Hindlimb muscle (tissue), 1 donor: ENCODE results near the gene KIF5C. TPM values are rescaled to one million over a fixed set of nuclear protein-coding genes. Genes with fewer than 3 reads are reported as not detected.

Experiments used
- DNase-seq: peaks from one replicate; pipeline ENCODE4 v3.0.0-alpha.2; 2013
- polyA plus RNA-seq: library from polyadenylated mRNA; unstranded; fragments of 120-200 nt; gene quantifications from one replicate; pipeline ENCODE4 v1.2.1, GENCODE V29; 2013; ENCODE audit not compliant: insufficient read length

The KIF5C gene
- polyA plus RNA-seq, 1 donor, result 0.96 TPM

GRCh38 chr2:148993351-148993750 lies 118.3 kb downstream of the KIF5C start:
- DNase-seq, result no peak

- DNase-seq, result no peak
Observed at GRCh38 chr2:148994341-148994740, 119.3 kb downstream of the KIF5C start.

GRCh38 chr2:148996805-148997204 lies 121.8 kb downstream of the KIF5C start:
- DNase-seq, result no peak

- no peak for DNase-seq
Observed at GRCh38 chr2:148998165-148998830, 123.3 kb downstream of the KIF5C start.

- no peak for DNase-seq
Observed at GRCh38 chr2:148998831-148999200, 123.8 kb downstream of the KIF5C start.

GRCh38 chr2:148999451-148999921 lies 124.5 kb downstream of the KIF5C start:
- DNase-seq, result no peak

- no peak for DNase-seq
Observed at GRCh38 chr2:149000158-149000938, 125.3 kb downstream of the KIF5C start.

GRCh38 chr2:149001496-149001895 lies 126.5 kb downstream of the KIF5C start:
- no peak for DNase-seq

GRCh38 chr2:149002378-149002890 lies 127.4 kb downstream of the KIF5C start:
- no peak for DNase-seq

- no peak for DNase-seq
Observed at GRCh38 chr2:149002891-149003740, 128.1 kb downstream of the KIF5C start.

GRCh38 chr2:149004836-149005235 lies 129.8 kb downstream of the KIF5C start:
- no peak for DNase-seq

- no peak for DNase-seq
Observed at GRCh38 chr2:149005471-149006077, 130.5 kb downstream of the KIF5C start.

- no peak for DNase-seq
Observed at GRCh38 chr2:149006883-149007543, 132.0 kb downstream of the KIF5C start.

GRCh38 chr2:149008381-149008780 lies 133.4 kb downstream of the KIF5C start:
- no peak for DNase-seq

- no peak for DNase-seq
Observed at GRCh38 chr2:149009576-149010461, 134.8 kb downstream of the KIF5C start.

- DNase-seq, result no peak
Observed at GRCh38 chr2:149012545-149012944, 137.5 kb downstream of the KIF5C start.

GRCh38 chr2:149015501-149015900 lies 140.5 kb downstream of the KIF5C start:
- DNase-seq, result no peak

- DNase-seq, result no peak
Observed at GRCh38 chr2:149015926-149016563, 141.0 kb downstream of the KIF5C start.

- peak; percentile 82 for DNase-seq
Observed at GRCh38 chr2:149017116-149017985, 142.3 kb downstream of the KIF5C start.
